ENCODE results near the gene NTS. TPM values are rescaled to one million over a fixed set of nuclear protein-coding genes. Genes with fewer than 3 reads are reported as not detected.

Gene NTS
- total RNA-seq, 1 experiment from 2014 or later, result 21.9 TPM

- TF ChIP-seq, protein P1, sequence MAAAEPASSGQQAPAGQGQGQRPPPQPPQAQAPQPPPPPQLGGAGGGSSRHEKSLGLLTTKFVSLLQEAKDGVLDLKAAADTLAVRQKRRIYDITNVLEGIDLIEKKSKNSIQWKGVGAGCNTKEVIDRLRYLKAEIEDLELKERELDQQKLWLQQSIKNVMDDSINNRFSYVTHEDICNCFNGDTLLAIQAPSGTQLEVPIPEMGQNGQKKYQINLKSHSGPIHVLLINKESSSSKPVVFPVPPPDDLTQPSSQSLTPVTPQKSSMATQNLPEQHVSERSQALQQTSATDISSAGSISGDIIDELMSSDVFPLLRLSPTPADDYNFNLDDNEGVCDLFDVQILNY (CRISPR knock-in tag; IDR thresholded peaks at IDR 0.05), result no peak
- no peak for TF ChIP-seq NR2C2 (CRISPR knock-in tag; IDR thresholded peaks at IDR 0.05)
- TF ChIP-seq, protein P2, sequence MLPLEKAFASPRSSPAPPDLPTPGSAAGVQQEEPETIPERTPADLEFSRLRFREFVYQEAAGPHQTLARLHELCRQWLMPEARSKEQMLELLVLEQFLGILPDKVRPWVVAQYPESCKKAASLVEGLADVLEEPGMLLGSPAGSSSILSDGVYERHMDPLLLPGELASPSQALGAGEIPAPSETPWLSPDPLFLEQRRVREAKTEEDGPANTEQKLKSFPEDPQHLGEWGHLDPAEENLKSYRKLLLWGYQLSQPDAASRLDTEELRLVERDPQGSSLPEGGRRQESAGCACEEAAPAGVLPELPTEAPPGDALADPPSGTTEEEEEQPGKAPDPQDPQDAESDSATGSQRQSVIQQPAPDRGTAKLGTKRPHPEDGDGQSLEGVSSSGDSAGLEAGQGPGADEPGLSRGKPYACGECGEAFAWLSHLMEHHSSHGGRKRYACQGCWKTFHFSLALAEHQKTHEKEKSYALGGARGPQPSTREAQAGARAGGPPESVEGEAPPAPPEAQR (CRISPR knock-in tag; IDR thresholded peaks at IDR 0.05), result no peak
- TF ChIP-seq ZNF317 (CRISPR knock-in tag; IDR thresholded peaks at IDR 0.05; ENCODE audit: borderline replicate concordance, low read depth), result no peak
- TF ChIP-seq, protein P3, sequence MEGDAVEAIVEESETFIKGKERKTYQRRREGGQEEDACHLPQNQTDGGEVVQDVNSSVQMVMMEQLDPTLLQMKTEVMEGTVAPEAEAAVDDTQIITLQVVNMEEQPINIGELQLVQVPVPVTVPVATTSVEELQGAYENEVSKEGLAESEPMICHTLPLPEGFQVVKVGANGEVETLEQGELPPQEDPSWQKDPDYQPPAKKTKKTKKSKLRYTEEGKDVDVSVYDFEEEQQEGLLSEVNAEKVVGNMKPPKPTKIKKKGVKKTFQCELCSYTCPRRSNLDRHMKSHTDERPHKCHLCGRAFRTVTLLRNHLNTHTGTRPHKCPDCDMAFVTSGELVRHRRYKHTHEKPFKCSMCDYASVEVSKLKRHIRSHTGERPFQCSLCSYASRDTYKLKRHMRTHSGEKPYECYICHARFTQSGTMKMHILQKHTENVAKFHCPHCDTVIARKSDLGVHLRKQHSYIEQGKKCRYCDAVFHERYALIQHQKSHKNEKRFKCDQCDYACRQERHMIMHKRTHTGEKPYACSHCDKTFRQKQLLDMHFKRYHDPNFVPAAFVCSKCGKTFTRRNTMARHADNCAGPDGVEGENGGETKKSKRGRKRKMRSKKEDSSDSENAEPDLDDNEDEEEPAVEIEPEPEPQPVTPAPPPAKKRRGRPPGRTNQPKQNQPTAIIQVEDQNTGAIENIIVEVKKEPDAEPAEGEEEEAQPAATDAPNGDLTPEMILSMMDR (IDR thresholded peaks at IDR 0.05), result no peak
Observed at GRCh38 chr12:85877459-85877858, 3.4 kb downstream of the NTS start (continued).

DNA sequence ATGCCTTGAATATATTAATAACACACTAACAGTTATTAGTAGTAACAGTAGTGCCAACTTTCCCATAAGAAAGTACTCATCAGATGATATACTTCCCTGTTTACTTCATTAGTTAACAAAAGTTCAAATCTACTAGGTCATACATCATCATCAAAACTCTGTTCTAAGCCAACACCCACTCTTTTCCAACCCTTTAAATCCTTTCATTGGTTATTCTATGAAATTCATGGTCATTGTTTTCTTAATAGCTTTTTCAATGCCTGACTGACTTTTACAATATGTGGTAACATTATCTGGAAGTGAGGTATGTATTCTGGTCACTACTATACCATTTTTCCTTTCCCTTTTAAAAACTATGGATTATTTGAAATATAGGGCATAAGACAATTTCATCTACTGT is 9.7 kb downstream of the NTS start:
- no peak overlapping the region for H3K27ac Mint-ChIP-seq
- ChIA-PET CTCF (interaction anchor here (1.0 kb wide), 1 partner anchor 12 kb away, joined by 3 read pairs; no protein-coding TSS in a partner anchor), POLR2A (no interaction called here)
- H3K27me3 Mint-ChIP-seq (ENCODE audit: low read depth), result no peaks in the 10 kb centered on the region
- no peak overlapping the region for H3K4me3 Mint-ChIP-seq
- TF ChIP-seq ZNF138 (CRISPR knock-in tag; conservative IDR thresholded peaks at IDR 0.05) (no peak), NR3C1 (CRISPR knock-in tag; conservative IDR thresholded peaks at IDR 0.05; ENCODE audit: low read depth) (no peak), ZNF416 (CRISPR knock-in tag; IDR thresholded peaks at IDR 0.05) (no peak), IRF2 (CRISPR knock-in tag; IDR thresholded peaks at IDR 0.05; ENCODE audit: borderline replicate concordance, low read depth) (no peak), PRRX2 (CRISPR knock-in tag; IDR thresholded peaks at IDR 0.05) (no peak), RELA (CRISPR knock-in tag; IDR thresholded peaks at IDR 0.05; ENCODE audit: borderline replicate concordance) (no peak)
- no peaks in the 10 kb centered on the region for H3K9me3 Mint-ChIP-seq
- no peak for DNase-seq (ENCODE audit: low spot score)
- H3K4me1 Mint-ChIP-seq, result no peaks in the 10 kb centered on the region
- no peaks in the 10 kb centered on the region for H3K36me3 Mint-ChIP-seq
- no peak for ATAC-seq

DNA sequence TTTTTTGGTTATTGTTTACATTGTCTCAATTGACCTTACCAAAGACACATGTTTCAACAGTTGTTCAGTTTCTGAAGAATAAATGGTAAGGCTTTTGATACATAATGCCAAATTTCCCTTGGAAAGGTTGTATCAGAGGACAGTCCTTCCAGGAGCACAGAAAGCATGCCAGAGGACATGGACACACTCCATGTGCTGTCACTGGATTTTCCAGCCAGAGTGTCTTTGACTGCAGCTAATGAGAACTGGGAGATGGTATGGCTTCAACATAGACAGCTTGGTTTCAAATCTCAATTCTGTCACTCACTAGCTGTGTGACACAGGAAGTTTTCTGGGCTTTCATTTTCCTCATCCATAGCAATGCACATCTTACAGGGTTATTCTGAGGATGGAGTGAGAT is 20.6 kb downstream of the NTS start:
- peaks cover 6% of the 10 kb centered on the region for H3K9me3 Mint-ChIP-seq
- H3K27ac Mint-ChIP-seq, result no peak overlapping the region
- DNase-seq (ENCODE audit: low spot score), result no peak
- H3K36me3 Mint-ChIP-seq, result no peaks in the 10 kb centered on the region; the same call in 1 of the 2 replicates
- no peak for ATAC-seq
- POLR2A ChIA-PET, result no interaction called here
- H3K27me3 Mint-ChIP-seq (ENCODE audit: low read depth), result no peaks in the 10 kb centered on the region
- peaks cover 6% of the 10 kb centered on the region for H3K4me1 Mint-ChIP-seq
- CTCF ChIA-PET, result interaction anchor here (1.9 kb wide), 1 partner anchor 23 kb away, joined by 9 read pairs; no protein-coding TSS in a partner anchor
- no peak overlapping the region for H3K4me3 Mint-ChIP-seq
- TF ChIP-seq MLX (CRISPR knock-in tag; IDR thresholded peaks at IDR 0.05), result no peak
- no peak for TF ChIP-seq AR (CRISPR knock-in tag; IDR thresholded peaks at IDR 0.05)
- TF ChIP-seq ZNF532 (CRISPR knock-in tag; IDR thresholded peaks at IDR 0.05; ENCODE audit: borderline replicate concordance), result no peak
- no peak for TF ChIP-seq CDX4 (CRISPR knock-in tag; IDR thresholded peaks at IDR 0.05; ENCODE audit: borderline replicate concordance)
- TF ChIP-seq PRDM15 (CRISPR knock-in tag; IDR thresholded peaks at IDR 0.05), result no peak
